Measurements from ENCODE around the gene LDHAL6A.
"Not testable (repeated sequence)": the region's sequence is repeated elsewhere in the genome, so short reads cannot be mapped to it uniquely, and the experiment has no call there.

The LDHAL6A gene

GRCh38 chr11:18455686-18456372, at the start of gene LDHAL6A:
TSS of gene LDHAL6A (plus strand) at chr11:18455856. CDS start at chr11:18456681, 825 bp downstream.
- no peak for DNase-seq (ENCODE audit: low read depth)

DNA sequence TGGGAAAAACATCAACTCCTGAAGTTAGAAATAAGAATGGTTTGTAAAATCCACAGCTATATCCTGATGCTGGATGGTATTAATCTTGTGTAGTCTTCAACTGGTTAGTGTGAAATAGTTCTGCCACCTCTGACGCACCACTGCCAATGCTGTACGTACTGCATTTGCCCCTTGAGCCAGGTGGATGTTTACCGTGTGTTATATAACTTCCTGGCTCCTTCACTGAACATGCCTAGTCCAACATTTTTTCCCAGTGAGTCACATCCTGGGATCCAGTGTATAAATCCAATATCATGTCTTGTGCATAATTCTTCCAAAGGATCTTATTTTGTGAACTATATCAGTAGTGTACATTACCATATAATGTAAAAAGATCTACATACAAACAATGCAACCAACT, 48.3 kb upstream of the LDHAL6A start:
- DNase-seq (ENCODE audit: low read depth), result not testable (repeated sequence)

GRCh38 chr11:18408558-18409291, 46.9 kb upstream of the LDHAL6A start:
- no peak for DNase-seq (ENCODE audit: low read depth)

DNA sequence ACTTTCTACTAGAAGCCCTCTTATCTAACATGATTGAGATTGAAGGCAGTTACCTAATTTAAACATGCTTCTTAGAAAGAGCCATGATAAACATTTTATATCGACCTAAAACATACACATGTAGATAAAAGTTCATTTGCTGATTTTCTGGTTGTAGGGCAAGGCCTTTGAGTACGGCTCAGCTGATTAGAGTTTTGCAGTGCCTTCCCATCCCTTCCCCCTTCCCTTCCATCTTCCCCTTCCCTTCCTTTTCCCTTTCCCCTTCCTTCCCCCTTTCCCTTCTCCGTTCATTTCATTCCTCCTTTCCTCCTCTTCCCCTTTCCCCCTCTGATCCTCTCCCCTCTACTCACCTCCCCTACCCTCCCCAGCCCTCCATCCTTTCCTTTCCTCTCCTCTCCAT, 39.2 kb upstream of the LDHAL6A start:
- no peak for DNase-seq (ENCODE audit: low read depth)

DNA sequence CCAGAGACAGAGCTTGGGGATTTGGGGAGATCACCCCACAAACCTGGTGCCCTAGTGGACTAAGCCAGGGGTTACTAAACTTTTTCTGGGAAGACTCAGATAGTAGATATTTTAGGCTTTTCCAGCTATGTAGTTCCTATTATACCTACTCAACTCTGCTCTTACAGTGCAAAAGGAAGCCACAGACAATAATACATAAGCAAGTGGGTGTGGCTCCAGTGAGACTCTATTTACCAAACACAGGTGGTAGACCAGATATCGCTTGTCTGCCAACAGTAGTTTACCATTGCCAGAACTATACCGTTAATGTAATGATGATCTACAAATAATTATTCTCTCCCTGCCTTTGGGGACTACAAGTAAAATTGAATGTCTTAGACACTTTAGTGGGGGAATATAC, 36.6 kb upstream of the LDHAL6A start:
- DNase-seq (ENCODE audit: low read depth), result no peak

GRCh38 chr11:18420067-18420466, 35.6 kb upstream of the LDHAL6A start:
- no peak for DNase-seq (ENCODE audit: low read depth)

GRCh38 chr11:18427240-18427639, 28.4 kb upstream of the LDHAL6A start:
- DNase-seq (ENCODE audit: low read depth), result no peak

DNA sequence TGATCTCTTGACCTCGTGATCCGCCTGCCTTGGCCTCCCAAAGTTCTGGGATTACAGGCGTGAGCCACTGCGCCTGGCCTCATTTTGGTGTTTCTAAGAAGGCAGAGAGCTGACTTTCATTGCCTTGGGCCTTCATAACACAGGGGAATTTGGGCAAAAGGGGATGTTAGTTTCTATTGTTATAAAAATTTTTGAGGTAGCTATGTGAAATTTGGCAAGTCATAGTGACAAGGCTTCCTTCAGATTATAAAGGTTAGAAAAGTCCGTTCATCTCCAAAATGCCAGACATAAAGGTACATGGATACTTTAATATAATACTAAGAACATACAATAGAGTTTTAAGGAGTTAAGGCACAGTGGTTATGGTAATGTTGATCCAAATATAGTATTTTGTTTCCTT, 26.3 kb upstream of the LDHAL6A start:
- no peak for DNase-seq (ENCODE audit: low read depth)

GRCh38 chr11:18438691-18439090, 17.0 kb upstream of the LDHAL6A start:
- DNase-seq (ENCODE audit: low read depth), result no peak

GRCh38 chr11:18449251-18449650, 6.4 kb upstream of the LDHAL6A start:
- DNase-seq (ENCODE audit: low read depth), result no peak

- no peak for DNase-seq (ENCODE audit: low read depth)
Observed at GRCh38 chr11:18452927-18453326, 2.7 kb upstream of the LDHAL6A start.

DNA sequence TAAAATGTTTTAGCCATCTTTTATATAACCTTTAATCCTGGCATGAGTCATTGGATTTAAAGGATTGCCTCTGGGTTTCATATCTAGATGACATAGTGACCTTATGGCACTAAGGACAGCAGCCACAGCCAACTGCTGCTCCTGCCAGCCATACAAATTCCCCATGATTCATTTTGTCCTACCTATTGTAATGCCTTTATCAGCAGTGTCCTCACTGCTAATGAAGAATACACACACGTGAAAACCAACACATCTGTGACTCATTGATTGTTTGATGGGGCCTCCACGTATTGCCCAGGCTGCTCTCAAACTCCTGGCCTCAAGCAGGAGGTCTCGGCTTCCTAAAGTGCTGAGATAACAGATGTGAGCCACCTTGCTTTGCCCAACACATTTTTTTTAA, 1.8 kb downstream of the LDHAL6A start:
- no peak for DNase-seq (ENCODE audit: low read depth)

DNA sequence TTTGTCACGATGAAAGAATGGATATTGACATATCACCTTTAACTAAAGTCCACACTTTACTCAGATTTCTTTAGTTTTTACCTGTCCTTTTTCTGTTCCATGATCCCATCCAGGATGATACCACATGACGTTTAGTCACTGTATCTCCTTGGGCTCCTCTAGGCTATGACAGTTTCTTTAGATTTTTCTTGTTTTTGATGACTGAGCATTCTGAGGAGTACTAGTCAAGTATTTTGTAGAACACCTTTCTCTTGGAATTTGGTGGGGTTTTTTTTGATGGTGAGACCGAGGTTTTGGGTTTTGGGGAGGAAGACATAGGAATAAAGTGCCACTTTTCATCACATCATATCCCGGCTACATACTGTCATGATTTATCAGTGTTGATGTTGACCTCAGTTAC, 4.0 kb downstream of the LDHAL6A start:
- DNase-seq (ENCODE audit: low read depth), result no peak

DNA sequence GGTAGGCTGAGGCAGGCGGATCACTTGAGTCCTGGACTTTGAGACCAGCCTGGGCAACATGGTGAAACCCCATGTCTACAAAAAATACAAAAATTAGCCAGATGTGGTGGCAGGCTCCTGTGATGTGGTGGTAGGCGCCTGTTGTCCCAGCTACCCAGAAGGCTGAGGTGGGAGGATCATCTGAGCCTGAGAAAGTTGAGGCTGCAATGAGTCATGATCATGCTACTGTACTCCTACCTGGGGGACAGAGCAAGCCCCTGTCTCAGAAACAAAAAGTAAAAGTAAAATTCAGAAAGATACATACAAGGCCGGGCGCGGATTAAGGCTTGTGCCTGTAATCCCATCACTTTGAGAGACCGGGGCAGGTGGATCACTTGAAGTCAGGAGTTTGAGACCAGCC, 6.3 kb downstream of the LDHAL6A start:
- no peak for DNase-seq (ENCODE audit: low read depth)

GRCh38 chr11:18463439-18463838, 7.8 kb downstream of the LDHAL6A start:
- no peak for DNase-seq (ENCODE audit: low read depth)

- no peak for DNase-seq (ENCODE audit: low read depth)
Observed at GRCh38 chr11:18466402-18466801, 10.7 kb downstream of the LDHAL6A start.

DNA sequence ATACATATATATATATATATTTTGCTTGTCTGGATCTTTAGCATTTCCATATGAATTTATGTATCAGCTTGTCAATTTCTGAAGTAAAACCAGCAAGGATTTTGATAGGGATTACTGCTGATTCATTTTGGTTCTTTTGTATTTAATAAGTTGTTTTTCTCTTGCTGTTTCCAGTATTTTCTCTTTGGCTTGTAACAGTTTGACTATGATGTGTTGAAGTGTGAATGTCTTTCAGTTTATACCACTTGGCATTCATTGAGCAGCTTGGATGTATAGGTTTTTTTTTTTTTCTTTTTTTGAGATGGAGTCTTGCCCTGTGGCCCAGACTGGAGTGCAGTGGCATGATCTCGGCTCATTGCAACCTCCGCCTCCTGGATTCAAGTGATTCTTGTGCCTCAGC, 12.4 kb downstream of the LDHAL6A start:
- no peak for DNase-seq (ENCODE audit: low read depth)

DNA sequence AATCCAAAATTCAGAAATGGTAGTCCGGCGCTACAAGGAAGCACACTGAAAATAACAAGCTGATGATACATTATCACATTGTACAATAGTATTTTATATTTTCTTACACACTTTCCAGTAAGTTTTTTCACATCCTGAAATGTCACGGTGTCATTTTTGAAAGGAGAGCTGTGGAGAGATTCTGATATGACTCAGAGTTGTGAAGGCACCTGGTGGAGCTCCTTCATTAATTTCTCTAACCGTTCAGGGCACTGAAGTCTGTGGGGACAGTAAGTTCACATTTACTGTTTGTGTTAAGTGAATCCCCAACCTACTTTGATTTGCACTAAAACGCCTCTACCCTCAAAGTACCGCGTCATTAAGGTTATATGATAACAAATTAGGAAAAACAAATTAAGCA, 13.3 kb downstream of the LDHAL6A start:
- no peak for DNase-seq (ENCODE audit: low read depth)

- no peak for DNase-seq (ENCODE audit: low read depth)
Observed at GRCh38 chr11:18471995-18472394, 16.3 kb downstream of the LDHAL6A start.

DNA sequence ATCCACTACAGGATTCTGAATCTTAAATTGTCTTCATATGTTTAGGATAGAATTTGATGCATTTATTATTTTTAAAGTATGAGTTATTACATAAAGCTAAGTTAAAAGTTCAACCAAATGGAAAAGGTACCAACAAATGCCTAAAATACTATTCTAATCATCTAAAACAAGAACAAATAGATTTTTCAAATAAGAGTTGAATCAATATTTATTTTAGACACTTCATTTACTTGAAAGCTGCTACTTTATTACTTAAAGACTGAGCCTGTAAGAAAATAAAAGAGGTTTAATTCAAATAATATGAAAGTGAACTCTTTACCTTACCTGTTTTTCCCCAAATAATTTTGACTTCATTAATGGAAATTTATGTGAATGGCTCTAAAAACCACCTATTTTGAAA, 16.9 kb downstream of the LDHAL6A start:
- no peak for DNase-seq (ENCODE audit: low read depth)

DNA sequence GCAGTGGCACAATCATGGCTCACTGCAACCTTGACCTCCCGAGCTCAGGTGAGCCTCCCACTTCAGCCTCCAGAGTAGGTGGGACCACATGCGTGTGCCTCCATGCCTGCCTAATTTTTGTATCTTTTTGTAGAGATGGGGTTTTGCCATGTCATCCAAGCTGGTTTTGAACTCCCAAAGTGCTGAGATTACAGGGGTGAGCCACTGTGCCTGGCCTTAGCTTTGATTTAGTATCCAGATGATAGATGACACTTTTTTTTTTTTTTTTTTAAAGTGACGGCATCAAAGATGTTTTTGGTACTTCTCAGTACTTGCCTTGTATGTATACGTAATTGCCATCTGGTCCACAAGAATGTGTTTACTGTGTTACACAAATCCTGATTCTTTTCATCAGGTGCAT, 23.4 kb downstream of the LDHAL6A start:
- DNase-seq (ENCODE audit: low read depth), result no peak

DNA sequence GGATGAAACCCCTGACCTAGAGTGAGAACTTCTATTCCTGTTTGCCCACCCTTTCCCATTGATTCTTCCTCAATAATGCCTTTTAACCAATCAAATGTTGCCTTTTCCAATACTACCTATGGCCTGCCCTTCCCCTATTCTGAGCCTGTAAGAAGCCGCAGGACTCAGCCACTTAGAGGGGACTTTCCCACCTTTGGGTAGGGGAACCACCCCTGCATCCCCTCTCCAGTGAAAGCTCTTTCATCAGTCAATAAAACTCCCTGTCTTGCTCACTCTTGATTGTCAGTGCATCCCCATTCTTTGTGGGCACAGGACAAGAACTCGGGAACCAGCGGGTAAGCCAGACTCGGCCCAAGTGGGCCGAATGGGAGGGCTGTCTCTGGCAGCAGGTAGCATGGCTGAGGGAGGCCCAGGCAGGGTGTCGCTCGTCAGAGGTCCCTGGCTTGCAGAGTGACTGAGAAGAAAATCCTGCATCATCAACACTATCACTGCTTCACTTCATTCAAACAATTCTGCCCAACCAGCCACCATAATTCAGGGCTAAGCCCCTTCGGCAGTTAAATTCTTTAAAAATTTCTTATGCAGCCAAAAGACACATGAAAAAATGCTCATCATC, 30.4 kb downstream of the LDHAL6A start:
- DNase-seq (ENCODE audit: low read depth), result no peak

DNA sequence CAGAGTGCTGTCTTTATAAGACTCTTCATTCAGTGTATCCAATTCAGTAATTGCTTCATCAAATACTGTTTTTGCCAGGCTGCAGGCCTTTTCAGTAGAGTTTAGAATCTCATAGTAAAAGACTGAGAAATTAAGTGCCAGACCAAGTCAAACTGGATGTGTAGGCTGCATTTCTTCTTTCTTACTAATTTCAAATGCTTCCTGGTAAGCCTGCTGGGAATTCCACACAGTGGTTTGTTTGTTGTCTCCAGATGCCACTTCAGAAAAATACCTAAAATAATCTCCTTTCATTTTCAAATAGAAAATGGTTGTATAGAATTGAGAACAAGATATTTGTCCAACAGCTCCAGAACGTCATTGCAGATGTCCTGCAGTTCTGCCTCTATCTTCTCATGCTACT, 34.7 kb downstream of the LDHAL6A start:
- no peak for DNase-seq (ENCODE audit: low read depth)
